Lung microvascular endothelial cell (primary cell): ENCODE measurements around the gene MYO1D. TPM values are rescaled to one million over a fixed set of nuclear protein-coding genes. Genes with fewer than 3 reads are reported as not detected.
A peak's percentile ranks its signal among the peaks of the same experiment; 100 is the strongest.
"Not testable (repeated sequence)": the region's sequence is repeated elsewhere in the genome, so short reads cannot be mapped to it uniquely, and the experiment has no call there.

ENCODE experiments used
- DNase-seq, 2 donors: peaks; one replicate each; pipeline versions ENCODE4 v3.0.0 to v3.0.0-alpha.2; 2010; ENCODE audit warnings: low read depth in 2 of 2
- total RNA-seq: library from RNA; depleted of rRNA; stranded (reverse); fragments of >200 nt; gene quantifications from 2 replicates; pipeline ENCODE4 v1.2.1, GENCODE V29; 2014

The MYO1D gene
- total RNA-seq, 1 donor from 2014 or later, result 56.3 TPM

DNA sequence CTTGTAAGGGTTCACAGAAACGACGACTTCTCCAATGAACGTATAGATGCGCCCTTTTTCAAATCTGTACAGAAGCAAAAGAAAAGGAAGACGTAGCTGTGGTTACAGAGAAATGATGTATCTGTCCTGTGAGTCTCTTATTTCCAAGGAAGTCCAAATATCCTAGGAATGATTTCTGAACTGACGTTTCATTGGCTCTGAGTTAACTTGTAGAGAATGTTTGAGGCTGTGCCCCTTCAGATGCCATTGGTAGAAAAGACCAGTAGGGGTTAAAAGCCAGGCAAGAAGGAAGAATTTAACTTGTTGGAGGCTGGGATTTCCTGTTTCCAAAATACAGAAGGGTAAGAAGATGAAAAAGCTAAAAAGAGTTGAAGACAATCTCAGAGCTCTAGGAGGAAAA lies 96.2 kb downstream of the MYO1D start:
- no peak for DNase-seq

DNA sequence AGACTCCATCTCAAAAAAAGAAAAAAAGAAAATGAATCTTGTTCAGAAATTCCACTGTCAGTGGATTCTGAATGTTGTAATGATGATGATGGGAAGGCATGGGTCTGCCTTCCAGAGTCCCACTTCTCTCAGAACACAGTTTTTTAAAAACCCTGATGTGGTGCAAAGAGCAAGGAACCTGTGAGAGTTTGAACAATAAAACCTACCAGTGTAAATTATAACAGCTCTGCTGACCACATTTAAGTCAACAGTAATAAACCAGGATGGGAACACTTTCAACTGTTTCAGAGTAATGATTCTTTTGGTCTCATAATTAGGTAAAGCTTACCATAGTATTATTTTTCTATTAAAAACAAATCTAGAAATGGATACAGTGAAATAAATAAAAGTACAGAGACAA lies 99.0 kb downstream of the MYO1D start:
- DNase-seq, result no peak

DNA sequence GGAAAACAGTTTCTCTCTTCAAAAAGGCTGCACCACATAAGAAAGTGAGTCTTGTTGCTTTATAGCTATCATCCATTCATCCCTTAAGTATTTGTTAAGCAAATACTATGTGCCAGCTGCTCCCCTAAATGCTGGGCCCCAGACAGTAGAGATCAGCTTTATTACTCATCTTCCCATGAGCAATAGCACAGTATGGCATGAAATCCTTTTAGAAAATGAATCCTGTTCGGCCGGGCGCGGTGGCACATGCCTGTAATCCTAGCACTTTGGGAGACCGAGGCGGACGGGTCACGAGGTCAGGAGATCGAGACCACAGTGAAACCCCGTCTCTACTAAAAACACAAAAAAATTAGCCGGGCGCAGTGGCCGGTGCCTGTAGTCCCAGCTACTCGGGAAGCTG lies 99.5 kb downstream of the MYO1D start:
- DNase-seq, result no peak

DNA sequence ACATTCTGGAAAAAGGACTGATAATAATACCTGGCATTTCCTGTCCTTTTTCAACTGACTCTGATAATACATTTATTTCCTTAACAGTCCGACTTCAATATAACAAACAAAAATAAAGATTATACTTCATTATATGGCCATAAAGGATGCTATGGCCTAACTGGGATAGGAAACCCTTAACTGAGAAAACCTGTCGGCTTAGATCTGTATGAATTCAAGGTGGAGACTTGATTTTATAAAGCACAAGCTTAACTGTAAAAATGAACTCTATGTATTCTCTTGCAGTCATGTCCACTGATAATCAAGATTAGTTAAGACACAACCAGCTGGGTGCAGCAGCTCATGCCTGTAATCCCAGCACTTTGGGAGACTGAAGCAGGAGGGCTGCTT lies 102.2 kb downstream of the MYO1D start:
- DNase-seq, result no peak

DNA sequence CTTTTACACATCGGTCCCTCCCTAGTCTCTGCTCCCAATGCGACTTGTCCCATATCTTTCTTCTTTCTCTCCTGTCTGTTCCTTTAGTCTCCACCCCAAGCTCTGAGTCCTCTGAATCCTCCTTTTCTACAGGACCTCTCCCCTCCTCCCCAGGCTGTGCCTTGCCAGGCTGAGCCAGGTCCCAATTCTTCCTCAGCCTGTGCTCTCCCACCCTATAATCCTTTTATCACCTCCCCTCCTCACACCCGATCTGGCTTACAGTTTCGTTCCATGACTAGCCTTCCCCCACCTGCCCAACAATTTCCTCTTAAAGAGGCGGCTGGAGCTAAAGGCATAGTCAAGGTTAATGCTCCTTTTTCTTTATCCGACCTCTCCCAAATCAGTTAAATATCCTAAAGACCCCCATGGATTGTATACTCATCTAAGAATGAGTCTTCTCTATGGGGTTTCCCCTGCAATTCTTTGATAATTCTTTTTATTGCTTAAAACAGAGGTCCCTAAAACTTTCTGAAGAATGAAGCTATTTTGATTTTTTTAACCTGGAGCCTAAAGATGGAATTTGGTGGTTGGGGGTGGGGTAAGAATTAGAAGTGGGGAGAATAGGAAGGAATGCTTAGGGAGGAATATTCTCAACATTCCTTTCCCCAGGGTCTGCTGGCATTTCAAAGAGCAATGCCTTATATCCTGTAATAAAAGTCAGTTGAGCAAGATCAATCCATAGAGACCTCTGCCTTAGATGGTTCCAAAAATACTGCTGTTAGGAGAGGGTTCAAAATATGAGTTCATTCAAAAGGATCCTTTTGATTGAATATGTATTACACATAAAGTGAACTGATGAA lies 102.8 kb downstream of the MYO1D start:
- DNase-seq, result no peak

DNA sequence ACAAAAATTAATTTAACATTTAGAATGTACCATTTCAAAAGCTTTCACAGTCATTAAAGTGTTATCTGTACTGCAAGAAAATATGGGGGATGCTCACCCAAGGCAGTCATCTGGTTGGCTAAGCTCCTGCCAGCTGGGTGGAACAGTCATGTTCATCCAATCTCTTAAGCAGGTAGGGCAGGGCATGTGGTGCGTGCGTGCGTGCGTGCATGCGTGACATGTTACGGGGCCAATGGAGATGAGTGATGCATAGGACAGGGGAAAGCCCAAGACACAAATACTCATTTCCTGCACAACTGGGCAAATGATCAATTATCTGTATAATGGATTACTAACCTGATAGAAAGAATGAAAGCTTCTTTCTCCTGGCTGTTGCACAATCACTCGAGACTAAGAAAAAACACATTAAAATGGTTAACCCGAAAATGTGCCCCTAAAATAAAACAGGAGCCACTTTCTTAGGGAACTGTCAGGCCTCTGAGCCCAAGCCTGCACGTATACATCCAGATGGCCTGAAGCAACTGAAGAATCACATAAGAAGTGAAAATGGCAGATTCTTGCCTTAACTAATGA lies 104.4 kb downstream of the MYO1D start:
- DNase-seq, result no peak

DNA sequence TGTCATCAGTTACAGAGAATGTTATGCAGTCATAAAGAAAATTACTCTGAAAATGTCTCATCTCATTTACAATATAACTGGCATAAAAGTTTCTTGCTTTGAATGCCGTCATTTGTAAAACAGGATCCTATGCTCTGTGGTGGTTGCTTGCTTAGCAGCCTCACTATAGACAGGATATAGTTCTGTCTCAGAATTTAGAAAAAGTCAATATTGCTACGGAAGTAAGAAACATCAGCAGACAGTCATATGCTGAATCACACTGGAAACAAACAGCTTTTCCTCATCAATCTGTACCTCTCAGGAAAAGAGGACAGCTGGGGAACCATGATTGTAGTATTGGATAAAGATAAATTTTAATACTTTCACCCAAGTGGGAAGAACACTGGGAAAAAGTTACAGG lies 105.5 kb downstream of the MYO1D start:
- DNase-seq, result peak; percentile 90 to 91

DNA sequence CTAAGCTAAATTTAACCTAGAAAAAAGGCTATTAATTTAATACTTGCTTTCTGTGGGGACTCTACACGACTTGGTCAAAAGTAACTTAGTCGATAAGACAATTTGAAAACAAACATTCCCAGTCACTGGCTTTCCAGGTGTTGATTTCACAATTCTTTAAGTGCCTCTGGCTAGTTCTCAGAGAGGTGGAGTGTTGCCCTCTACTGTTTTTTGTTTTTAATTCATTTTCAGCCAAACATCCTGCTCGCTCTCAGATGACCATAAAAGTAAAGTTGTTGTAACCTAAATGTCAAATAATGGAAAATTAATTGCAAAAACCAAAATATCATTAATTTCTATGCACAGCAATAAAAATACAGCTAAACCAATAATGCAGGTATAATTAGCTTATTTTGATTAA lies 107.1 kb downstream of the MYO1D start:
- DNase-seq, result no peak

DNA sequence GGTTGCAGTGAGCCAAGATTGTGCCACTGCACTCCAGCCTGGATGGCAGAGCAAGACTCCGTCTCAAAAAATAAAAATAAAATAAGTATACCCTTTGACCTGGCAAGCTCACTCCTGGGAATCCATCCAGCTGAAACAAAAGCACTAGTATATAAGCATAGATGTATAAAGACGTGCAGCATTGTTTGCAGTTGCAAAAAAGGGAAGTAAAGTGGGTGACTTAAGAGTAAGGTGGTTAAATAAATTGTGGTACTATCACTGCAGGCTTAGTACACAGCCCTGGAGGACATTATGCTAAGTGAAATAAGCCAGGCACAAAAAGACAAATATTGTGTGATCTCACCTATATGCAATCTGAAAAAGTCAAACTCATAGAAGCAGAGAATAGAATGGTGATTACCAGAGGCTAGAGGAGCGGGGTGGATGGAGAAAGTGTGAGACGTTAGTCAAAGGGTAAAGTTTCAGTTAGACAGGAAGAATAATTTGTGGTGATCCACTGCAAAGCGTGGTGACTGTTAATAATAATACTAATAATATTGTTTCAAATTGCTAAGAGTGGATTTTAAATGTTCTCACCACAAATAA lies 113.0 kb downstream of the MYO1D start:
- no peak for DNase-seq

DNA sequence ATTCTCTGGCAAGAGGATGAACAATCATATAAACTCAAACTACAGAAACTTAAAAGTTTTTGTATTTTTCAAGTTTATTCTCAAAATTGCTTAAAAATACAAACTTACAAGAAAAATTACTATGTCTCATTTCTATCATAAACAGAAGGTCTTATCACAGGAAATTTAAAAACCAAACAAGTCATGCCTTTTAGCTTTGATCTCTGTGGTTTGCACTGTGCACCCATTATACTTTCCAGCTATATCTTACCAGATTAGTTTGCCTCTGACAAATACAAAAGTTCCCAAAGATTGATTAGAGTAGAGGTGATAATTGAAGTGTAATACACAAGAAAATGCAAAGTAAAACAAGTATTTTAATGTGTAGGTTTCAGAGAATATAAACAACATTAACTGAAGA lies 117.4 kb downstream of the MYO1D start:
- no peak for DNase-seq

DNA sequence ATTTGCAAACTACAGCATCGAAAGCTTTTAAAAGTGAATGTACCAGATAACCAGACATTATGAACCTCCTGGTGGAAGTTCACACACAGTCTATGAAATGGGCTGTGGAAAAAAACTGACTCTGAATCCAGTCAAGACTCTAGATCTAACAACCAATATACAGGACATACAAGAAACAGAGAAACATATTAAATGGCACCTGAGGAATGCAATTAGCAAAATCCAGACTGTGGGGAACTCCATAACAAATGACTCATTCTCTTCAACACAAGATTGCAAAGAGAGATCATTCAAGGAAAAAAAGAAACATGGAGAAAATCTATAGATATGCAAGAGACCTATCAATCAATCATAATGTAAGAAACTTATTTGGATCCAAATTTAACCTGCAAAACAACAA lies 119.0 kb downstream of the MYO1D start:
- peak in 1 of 2 donors; percentile 53 for DNase-seq

DNA sequence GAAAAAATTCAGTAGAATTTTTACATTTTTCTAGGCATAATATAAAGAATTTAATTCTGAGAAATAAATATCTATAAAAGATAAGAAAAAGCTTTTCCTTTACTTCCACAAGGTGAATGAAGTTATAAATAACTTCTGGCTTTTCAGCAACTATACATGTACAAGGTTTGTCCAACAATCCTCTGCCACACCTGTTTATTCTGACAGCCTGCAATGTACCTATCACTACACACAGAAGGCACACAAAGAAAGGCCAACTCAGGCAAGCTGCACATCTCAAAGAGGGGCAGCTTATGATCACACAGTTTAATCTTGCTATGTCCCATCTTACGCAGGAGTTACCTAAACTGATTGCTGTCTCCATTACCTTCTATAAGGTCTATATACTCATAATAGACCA lies 120.2 kb downstream of the MYO1D start:
- DNase-seq, result no peak

DNA sequence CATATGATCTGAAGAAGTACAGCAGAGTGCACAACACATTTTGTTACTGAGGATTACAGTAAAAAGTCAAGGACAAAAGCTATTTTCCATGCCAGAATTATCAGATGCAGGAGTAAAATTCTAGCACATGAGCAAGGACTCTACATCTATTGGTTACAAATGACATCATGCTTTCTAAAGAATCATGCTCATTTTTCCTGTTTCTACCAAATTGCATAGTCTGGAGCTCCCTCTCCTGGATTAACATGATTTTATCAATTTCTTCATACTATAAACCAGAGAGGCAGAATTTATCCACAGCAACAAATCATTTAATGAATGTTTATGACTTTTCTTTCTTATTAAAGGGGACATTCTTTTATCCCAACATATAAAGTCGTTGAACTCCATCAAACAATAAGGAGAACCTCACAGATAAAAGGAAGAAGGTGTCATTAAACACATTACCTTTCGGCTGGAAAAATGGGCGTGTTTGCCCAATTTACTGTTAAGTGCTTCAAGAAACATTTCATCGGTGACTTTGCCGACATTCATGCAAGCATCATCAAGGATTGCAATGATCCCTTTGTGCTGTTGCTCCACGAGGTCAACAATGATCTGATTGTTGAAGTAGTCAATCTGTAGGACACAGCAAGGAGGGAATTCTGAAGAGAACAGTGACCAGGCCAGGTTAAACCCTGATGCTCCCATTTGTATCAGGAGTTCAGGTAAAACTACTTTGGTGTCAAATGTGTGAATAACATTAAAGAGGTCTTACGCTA lies 121.7 kb downstream of the MYO1D start:
- DNase-seq, result peak; percentile 79 to 86

DNA sequence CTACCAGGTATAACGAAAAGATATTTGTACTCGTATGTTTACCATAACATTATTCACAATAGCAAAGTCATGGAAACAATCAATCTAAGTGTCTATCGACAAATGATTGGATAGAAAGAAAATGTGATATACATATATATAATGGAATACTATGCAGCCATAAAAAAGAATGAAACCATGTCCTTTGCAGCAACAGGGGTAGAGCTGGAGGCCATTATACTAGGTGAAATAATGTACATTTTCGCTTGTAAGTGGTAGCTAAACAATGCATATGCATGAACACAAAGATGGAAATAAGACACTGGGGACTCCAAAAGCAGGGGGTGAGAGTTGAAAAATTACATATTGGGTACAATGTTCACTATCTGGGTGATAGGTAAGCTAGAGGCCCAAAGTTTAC lies 124.0 kb downstream of the MYO1D start:
- DNase-seq, result no peak

DNA sequence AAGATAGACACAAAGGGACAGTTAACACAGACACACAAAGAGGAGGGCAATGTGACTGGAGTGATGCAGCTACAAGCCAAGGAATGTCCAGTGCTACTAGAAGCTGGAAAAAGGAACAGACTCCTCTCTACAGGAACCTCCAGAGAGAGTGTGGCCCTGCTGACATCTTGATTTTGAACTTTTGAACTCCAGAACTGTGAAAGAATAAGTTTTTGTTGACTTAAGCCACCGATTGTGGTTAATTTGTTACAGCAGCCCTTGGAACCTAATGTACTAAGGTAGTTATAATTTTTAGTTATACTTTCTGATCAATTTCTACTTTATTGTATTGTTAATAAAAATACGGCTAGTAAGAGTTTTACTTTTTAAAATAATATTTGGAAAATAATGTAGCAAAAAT lies 129.1 kb downstream of the MYO1D start:
- DNase-seq, result no peak

DNA sequence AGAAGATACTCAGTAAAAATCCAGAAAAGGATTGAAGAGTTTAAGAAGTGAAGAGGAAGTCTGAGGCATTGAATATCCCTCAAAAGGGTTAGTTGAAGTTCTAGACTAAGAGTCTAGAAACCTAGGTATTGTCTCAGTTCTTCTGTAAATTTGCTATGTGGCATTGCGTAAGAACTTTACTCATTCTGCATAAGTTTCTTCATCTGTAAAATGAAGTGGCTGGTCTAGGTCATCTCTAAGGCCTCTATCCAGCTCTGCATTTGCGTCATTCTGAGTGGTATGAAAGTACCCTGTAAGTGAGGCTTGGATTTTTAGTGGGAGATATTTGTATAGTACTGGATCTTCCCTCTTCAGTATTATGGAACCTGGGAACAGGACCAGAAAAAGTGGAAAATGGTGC lies 130.2 kb downstream of the MYO1D start:
- DNase-seq, result peak in 1 of 2 donors; percentile 12

DNA sequence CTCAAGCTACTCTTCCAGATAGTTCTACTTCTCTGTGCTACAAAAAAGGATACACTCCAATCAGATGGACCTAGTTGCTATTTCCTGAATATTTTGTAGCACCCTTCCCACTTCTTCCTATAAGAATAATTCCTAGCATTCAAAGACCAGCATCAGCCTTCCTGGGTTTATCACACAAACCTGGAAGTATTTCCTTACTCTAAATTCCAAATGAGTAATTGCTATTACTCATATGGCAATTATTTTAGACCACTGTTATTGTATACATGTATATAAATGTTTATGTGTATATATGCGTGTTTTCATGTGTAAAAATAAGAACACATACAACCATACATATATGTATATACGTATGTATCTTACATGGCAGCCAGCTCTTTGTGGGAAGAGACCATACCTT lies 130.6 kb downstream of the MYO1D start:
- DNase-seq, result peak in 1 of 2 donors; percentile 10

DNA sequence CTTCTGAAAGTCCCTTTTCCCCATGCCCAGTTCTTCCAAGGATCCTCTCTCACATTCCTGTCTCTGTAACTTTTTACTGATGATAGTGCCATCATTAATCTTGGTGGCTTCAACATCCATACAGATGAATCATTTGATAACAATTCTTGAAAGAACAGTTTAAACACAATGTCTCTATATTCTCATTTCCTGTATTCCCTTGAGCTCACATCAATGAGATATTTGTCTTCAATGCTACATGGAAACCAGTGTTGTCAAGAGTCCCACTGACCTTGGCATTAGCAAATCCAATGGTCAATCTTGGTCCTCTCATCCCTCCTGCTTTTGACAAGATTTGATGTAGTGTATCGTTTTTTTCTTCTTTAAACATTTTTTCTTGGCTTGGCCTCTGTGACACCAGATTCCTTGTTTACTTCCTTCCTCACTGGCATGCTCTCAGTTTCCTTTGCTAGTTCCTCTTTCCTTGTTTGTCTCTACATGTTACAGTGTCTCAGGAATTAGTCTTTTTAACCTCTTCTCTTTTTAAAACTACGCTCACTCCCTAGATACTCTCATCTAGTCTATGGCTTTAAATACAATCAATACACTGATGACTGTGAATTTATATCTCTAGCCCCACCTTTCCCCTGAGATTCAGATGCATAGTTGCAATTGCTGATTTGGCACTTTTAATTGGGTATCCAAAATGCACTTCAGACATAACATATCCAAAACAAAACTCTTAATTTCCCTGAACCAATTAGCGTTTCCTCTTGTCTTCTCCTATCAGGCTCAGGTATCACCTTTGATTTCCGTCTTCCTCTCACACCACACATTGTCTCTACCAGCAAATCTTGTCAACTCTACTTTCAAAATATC lies 134.0 kb downstream of the MYO1D start:
- peak; percentile 6 to 63 for DNase-seq

DNA sequence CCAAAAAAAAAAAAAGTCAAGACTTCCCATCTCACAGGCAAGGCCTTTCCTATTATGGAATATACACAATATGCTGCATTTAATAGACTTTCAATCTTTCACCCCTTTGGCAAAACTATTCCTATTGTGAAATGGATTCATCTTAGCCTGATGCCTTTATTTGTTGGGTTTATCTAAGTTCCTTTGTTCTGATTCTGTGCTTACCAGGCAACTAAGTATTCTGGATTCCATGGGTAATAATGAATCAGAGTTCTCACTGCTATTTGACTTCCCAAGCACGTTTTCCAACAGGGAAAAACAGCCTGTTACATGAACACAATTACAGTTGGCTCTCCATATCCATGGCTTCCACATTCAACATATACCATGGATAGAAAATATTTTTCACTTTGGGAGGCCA lies 135.5 kb downstream of the MYO1D start:
- DNase-seq, result no peak

DNA sequence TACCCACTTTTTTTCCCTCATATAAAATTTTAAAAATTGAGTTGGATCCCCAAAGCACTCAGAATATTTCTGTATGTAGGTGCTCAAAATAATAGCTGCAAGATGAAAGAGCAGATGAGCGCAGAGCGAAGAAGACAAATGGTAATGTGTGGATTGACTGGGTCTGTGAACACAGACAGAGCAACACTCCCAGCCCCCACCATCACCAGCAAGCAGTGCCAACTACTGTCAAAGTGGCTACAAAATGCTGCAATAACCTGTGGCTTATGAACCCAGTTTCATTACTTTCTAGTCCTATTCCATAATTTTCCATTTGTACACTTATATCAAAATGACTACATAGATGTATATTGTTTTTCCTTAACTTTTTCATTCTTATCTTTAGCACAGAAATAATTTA lies 137.2 kb downstream of the MYO1D start:
- DNase-seq, result no peak

DNA sequence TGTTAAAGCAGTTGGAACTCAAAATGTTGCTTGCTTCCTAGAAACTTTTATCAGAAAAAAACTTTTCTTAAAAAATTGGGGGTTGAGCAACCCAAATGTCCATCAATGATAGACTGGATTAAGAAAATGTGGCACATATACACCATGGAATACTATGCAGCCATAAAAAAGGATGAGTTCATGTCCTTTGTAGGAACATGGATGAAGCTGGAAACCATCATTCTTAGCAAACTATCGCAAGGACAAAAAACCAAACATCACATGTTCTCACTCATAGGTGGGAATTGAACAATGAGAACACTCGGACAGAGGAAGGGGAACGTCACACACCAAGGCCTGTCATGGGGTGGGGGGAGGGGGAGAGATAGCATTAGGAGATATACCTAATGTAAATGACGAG lies 137.8 kb downstream of the MYO1D start:
- not testable (repeated sequence) for DNase-seq
